Lower leg skin (tissue), 3 donors: ENCODE measurements around the gene CD8B.
"Not testable (repeated sequence)": the region's sequence is repeated elsewhere in the genome, so short reads cannot be mapped to it uniquely, and the experiment has no call there.

ENCODE experiments used
- POLR2A ChIP-seq, 2 donors: fragments of 450-650 bp; IDR thresholded peaks; one replicate each; pipeline ENCODE4 v1.6.1; 2016 to 2017; ENCODE audit warnings: antibody characterized with exemption in 2 of 2, mild to moderate bottlenecking in 1 of 2, moderate library complexity in 1 of 2
- TF ChIP-seq, protein P1 (sequence below), 3 donors: fragments of 450-650 bp; IDR thresholded peaks; one replicate each; pipeline ENCODE4 v1.5.1; 2016; ENCODE audit warnings: antibody characterized with exemption in 3 of 3, mild to moderate bottlenecking in 3 of 3, moderate library complexity in 2 of 3

DNA sequence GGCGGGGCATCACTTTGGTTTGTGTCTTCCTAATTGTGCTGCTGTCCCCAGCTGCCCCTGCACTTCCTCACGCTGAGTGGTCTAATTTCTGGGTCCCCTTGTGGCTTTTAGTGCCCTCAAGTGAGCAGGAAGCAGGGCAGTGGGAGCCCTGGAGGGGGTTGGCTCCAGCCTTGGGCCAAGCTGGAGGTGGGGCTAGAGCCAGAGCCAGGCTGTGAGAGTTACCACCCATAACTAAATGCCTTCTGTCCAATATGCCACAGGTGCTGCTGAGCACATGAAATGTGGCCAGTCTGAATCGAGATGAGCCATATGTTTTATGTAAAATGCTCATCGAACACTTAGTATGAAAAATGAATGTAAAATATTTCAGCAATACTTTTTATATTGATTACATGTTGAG is 5.2 kb downstream of the CD8B start:
- TF ChIP-seq POLR2A (IDR thresholded peaks at IDR 0.05): not testable (repeated sequence)
- TF ChIP-seq, protein P1, sequence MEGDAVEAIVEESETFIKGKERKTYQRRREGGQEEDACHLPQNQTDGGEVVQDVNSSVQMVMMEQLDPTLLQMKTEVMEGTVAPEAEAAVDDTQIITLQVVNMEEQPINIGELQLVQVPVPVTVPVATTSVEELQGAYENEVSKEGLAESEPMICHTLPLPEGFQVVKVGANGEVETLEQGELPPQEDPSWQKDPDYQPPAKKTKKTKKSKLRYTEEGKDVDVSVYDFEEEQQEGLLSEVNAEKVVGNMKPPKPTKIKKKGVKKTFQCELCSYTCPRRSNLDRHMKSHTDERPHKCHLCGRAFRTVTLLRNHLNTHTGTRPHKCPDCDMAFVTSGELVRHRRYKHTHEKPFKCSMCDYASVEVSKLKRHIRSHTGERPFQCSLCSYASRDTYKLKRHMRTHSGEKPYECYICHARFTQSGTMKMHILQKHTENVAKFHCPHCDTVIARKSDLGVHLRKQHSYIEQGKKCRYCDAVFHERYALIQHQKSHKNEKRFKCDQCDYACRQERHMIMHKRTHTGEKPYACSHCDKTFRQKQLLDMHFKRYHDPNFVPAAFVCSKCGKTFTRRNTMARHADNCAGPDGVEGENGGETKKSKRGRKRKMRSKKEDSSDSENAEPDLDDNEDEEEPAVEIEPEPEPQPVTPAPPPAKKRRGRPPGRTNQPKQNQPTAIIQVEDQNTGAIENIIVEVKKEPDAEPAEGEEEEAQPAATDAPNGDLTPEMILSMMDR (IDR thresholded peaks at IDR 0.05): not testable (repeated sequence)
